ENCODE results near the gene FAM8A1.

- TF ChIP-seq EP300 (IDR thresholded peaks at IDR 0.05) (no peak), CTCF (IDR thresholded peaks at IDR 0.05) (no peak), POLR2A (IDR thresholded peaks at IDR 0.05) (no peak)
These were observed 56.0 kb downstream of the FAM8A1 start for GRCh38 chr6:17656092-17656491.
